Tibial nerve (tissue), 4 donors: ENCODE results near the gene RGS17. TPM values are rescaled to one million over a fixed set of nuclear protein-coding genes. Genes with fewer than 3 reads are reported as not detected.

ENCODE experiments used
- DNase-seq, 2 donors: peaks; one replicate each; pipeline ENCODE4 v3.0.0-alpha.2; 2019; ENCODE audit warnings: low spot score in 2 of 2
- H3K27ac ChIP-seq, 4 donors: fragments of 200-600 bp; sonication (generic) in 3 of 4; one replicate each; pipeline ENCODE4 v1.5.1; 2017 to 2019; ENCODE audit warnings: mild to moderate bottlenecking in 1 of 4
- H3K27me3 ChIP-seq, 2 donors: fragments of 200-600 bp; sonication (generic) in 1 of 2; one replicate each; pipeline versions ENCODE4 v1.5.1 to v1.6.0; 2017 to 2019
- H3K36me3 ChIP-seq, 3 donors: fragments of 200-600 bp; sonication (generic); one replicate each; pipeline ENCODE4 v1.5.1; 2018 to 2019
- H3K4me1 ChIP-seq, 4 donors: fragments of 200-600 bp; sonication (generic) in 3 of 4; one replicate each; pipeline ENCODE4 v1.5.1; 2017 to 2019
- H3K4me3 ChIP-seq, 4 donors: fragments of 200-600 bp; sonication (generic) in 3 of 4; one replicate each; pipeline ENCODE4 v1.5.1; 2017 to 2019; ENCODE audit warnings: mild to moderate bottlenecking in 1 of 4, moderate library complexity in 1 of 4
- H3K9me3 ChIP-seq, 4 donors: fragments of 200-600 bp; sonication (generic) in 3 of 4; one replicate each; pipeline ENCODE4 v1.5.1; 2017 to 2019
- CTCF ChIP-seq, 5 experiments: fragments of 200-600 bp in 3 of 5; fragments of 450-650 bp in 2 of 5; sonication (generic) in 3 of 5; IDR thresholded peaks; one replicate each; pipeline ENCODE4 v1.5.1; 2016 to 2019; ENCODE audit warnings: antibody characterized with exemption in 5 of 5, mild to moderate bottlenecking in 3 of 5, moderate library complexity in 2 of 5
- EP300 ChIP-seq, 2 donors: sonication (generic); formaldehyde crosslinking; IDR thresholded peaks; one replicate each; pipeline ENCODE4 v1.6.1; 2017; ENCODE audit warnings: antibody characterized with exemption in 2 of 2, mild to moderate bottlenecking in 1 of 2
- POLR2A ChIP-seq, 2 donors: fragments of 450-650 bp; IDR thresholded peaks; one replicate each; pipeline ENCODE4 v1.6.1; 2017; ENCODE audit warnings: antibody characterized with exemption in 2 of 2, mild to moderate bottlenecking in 2 of 2, moderate library complexity in 2 of 2
- WGBS, 2 donors: methylation state at CpG; one replicate each; pipeline ENCODE4 v1.1.5; 2018; 5-methylcytosine and 5-hydroxymethylcytosine counted together
- total RNA-seq, 4 donors: library from RNA; depleted of rRNA; stranded (reverse); fragments of >200 nt; gene quantifications; one replicate each; pipeline ENCODE4 v1.1.0, GENCODE V29; 2016

RGS17 gene
- total RNA-seq, 4 donors from 2014 or later: under 0.01 to 3.3 TPM; not detected in 2

GRCh38 chr6:153167061-153167891 lies 36.2 kb upstream of the RGS17 start:
- WGBS, 2 donors: 60 to 61% methylated on average over 9 of the region's 9 CpGs
- no peaks in the 10 kb centered on the region for H3K36me3 ChIP-seq
- no peaks in the 10 kb centered on the region for H3K9me3 ChIP-seq
- DNase-seq: no peak
- H3K4me1 ChIP-seq: no peaks in the 10 kb centered on the region
- TF ChIP-seq POLR2A (IDR thresholded peaks at IDR 0.05) (no peak), CTCF (IDR thresholded peaks at IDR 0.05) (no peak), EP300 (IDR thresholded peaks at IDR 0.05) (no peak)
- no peak overlapping the region for H3K4me3 ChIP-seq
- no peak overlapping the region for H3K27ac ChIP-seq
- no peaks in the 10 kb centered on the region for H3K27me3 ChIP-seq

GRCh38 chr6:153162646-153163045 lies 31.6 kb upstream of the RGS17 start:
- TF ChIP-seq CTCF (IDR thresholded peaks at IDR 0.05) (no peak), POLR2A (IDR thresholded peaks at IDR 0.05) (no peak), EP300 (IDR thresholded peaks at IDR 0.05) (no peak)
- no peaks in the 10 kb centered on the region for H3K36me3 ChIP-seq
- H3K4me1 ChIP-seq: no peaks in the 10 kb centered on the region
- H3K9me3 ChIP-seq: no peaks in the 10 kb centered on the region
- DNase-seq: no peak
- H3K27ac ChIP-seq: no peak overlapping the region
- WGBS, 2 donors: 85 to 86% methylated on average over 2 of the region's 2 CpGs
- no peaks in the 10 kb centered on the region for H3K27me3 ChIP-seq
- no peak overlapping the region for H3K4me3 ChIP-seq

- TF ChIP-seq CTCF (IDR thresholded peaks at IDR 0.05) (no peak), POLR2A (IDR thresholded peaks at IDR 0.05) (no peak), EP300 (IDR thresholded peaks at IDR 0.05) (no peak)
- Histone ChIP-seq H3K4me3 (no peak overlapping the region), H3K27me3 (no peaks in the 10 kb centered on the region), H3K9me3 (no peaks in the 10 kb centered on the region), H3K36me3 (no peaks in the 10 kb centered on the region), H3K4me1 (no peaks in the 10 kb centered on the region), H3K27ac (no peak overlapping the region)
- 76 to 80% methylated on average over 4 of the region's 4 CpGs for WGBS, 2 donors
- no peak for DNase-seq
Observed at GRCh38 chr6:153162172-153162571, 31.1 kb upstream of the RGS17 start.

GRCh38 chr6:153160221-153160620 lies 29.1 kb upstream of the RGS17 start:
- WGBS, 2 donors: 83 to 88% methylated on average over 2 of the region's 2 CpGs
- DNase-seq: no peak
- H3K27me3 ChIP-seq: no peaks in the 10 kb centered on the region
- H3K4me3 ChIP-seq: no peak overlapping the region
- no peaks in the 10 kb centered on the region for H3K36me3 ChIP-seq
- H3K27ac ChIP-seq: no peak overlapping the region
- H3K9me3 ChIP-seq: no peaks in the 10 kb centered on the region
- TF ChIP-seq EP300 (IDR thresholded peaks at IDR 0.05) (no peak), POLR2A (IDR thresholded peaks at IDR 0.05) (no peak), CTCF (IDR thresholded peaks at IDR 0.05) (no peak)
- no peaks in the 10 kb centered on the region for H3K4me1 ChIP-seq

GRCh38 chr6:153150752-153151440 lies 19.8 kb upstream of the RGS17 start:
- 82 to 89% methylated on average over 21 of the region's 21 CpGs for WGBS, 2 donors
- no peak overlapping the region for H3K27ac ChIP-seq

More at GRCh38 chr6:153150752-153151440, 19.8 kb upstream of the RGS17 start:
- H3K4me3 ChIP-seq: no peak overlapping the region
- no peaks in the 10 kb centered on the region for H3K9me3 ChIP-seq
- DNase-seq: no peak
- H3K27me3 ChIP-seq: no peaks in the 10 kb centered on the region
- TF ChIP-seq POLR2A (IDR thresholded peaks at IDR 0.05) (no peak), CTCF (IDR thresholded peaks at IDR 0.05) (no peak), EP300 (IDR thresholded peaks at IDR 0.05) (no peak)
- no peaks in the 10 kb centered on the region for H3K4me1 ChIP-seq
- H3K36me3 ChIP-seq: no peaks in the 10 kb centered on the region
